ENCODE results near the gene AHCYL2.

DNA sequence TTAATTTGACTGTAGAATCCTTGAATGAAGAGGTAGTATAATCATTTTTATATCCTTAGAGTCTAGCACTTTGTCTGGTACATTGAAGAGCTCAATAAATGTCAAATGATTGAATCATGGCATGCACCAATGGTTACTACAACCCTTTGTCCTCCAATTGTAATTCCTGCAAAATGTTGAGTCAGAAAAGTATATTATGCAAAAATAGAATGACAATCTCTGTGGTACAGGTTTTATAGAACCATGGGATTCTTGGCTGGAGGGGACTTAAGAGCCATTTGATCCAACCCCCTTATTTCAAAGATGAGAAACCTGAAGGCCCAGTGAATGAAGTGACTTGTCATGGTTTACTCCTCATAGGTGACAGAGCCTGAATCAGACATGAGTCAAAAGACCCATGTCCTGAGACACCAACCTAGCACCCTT is 246.6 kb downstream of the AHCYL2 start:
- TF ChIP-seq POLR2A (IDR thresholded peaks at IDR 0.05) (no peak), POLR2AphosphoS5 (IDR thresholded peaks at IDR 0.05) (no peak)
- TF ChIP-seq, protein P1, sequence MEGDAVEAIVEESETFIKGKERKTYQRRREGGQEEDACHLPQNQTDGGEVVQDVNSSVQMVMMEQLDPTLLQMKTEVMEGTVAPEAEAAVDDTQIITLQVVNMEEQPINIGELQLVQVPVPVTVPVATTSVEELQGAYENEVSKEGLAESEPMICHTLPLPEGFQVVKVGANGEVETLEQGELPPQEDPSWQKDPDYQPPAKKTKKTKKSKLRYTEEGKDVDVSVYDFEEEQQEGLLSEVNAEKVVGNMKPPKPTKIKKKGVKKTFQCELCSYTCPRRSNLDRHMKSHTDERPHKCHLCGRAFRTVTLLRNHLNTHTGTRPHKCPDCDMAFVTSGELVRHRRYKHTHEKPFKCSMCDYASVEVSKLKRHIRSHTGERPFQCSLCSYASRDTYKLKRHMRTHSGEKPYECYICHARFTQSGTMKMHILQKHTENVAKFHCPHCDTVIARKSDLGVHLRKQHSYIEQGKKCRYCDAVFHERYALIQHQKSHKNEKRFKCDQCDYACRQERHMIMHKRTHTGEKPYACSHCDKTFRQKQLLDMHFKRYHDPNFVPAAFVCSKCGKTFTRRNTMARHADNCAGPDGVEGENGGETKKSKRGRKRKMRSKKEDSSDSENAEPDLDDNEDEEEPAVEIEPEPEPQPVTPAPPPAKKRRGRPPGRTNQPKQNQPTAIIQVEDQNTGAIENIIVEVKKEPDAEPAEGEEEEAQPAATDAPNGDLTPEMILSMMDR (IDR thresholded peaks at IDR 0.05): no peak
